HCEC 1CT (cell line): Measurements from ENCODE around the gene MMP15.
"Not testable (repeated sequence)": the region's sequence is repeated elsewhere in the genome, so short reads cannot be mapped to it uniquely, and the experiment has no call there.

ENCODE experiments used
- DNase-seq: peaks from one replicate; pipeline ENCODE4 v3.0.0-alpha.2; 2017

MMP15 gene

GRCh38 chr16:57996406-57997175, 29.0 kb upstream of the MMP15 start:
- DNase-seq = no peak

- DNase-seq = no peak
These were observed 28.4 kb upstream of the MMP15 start for GRCh38 chr16:57997176-57997527.

- DNase-seq = no peak
These were observed 27.9 kb upstream of the MMP15 start for GRCh38 chr16:57997528-57998265.

GRCh38 chr16:57998486-57998885, 27.1 kb upstream of the MMP15 start:
- DNase-seq = no peak

GRCh38 chr16:57998992-57999365, 26.6 kb upstream of the MMP15 start:
- no peak for DNase-seq

GRCh38 chr16:57999366-57999970, 26.1 kb upstream of the MMP15 start:
- DNase-seq = peak; percentile 7

- DNase-seq = no peak
These were observed 25.4 kb upstream of the MMP15 start, which contains the start of gene ZNF319 for GRCh38 chr16:57999971-58000705. Gene ZNF319, minus strand, starts transcription at chr16:58000672. Its CDS starts 2,407 bp downstream, at chr16:57998265.

- DNase-seq = peak; percentile 74
These were observed 24.6 kb upstream of the MMP15 start, which contains the start of gene USB1 for GRCh38 chr16:58000706-58001676. Gene USB1, plus strand, starts transcription at chr16:58001407. Its CDS starts 77 bp downstream, at chr16:58001484.

- DNase-seq = no peak
These were observed 23.7 kb upstream of the MMP15 start for GRCh38 chr16:58001781-58002415.

GRCh38 chr16:58002416-58002800, 23.1 kb upstream of the MMP15 start:
- no peak for DNase-seq

- no peak for DNase-seq
These were observed 22.6 kb upstream of the MMP15 start for GRCh38 chr16:58002936-58003335.

GRCh38 chr16:58004736-58005135, 20.8 kb upstream of the MMP15 start:
- not testable (repeated sequence) for DNase-seq

GRCh38 chr16:58009856-58010416, 15.6 kb upstream of the MMP15 start:
- DNase-seq = no peak

- DNase-seq = no peak
These were observed 14.7 kb upstream of the MMP15 start for GRCh38 chr16:58010886-58011285.

- peak; percentile 40 for DNase-seq
These were observed 13.9 kb upstream of the MMP15 start for GRCh38 chr16:58011652-58012051.

- DNase-seq = no peak
These were observed 13.1 kb upstream of the MMP15 start for GRCh38 chr16:58012481-58012880.

- no peak for DNase-seq
These were observed 12.2 kb upstream of the MMP15 start for GRCh38 chr16:58013201-58013956.

- DNase-seq = no peak
These were observed 8.6 kb upstream of the MMP15 start for GRCh38 chr16:58016840-58017446.

- no peak for DNase-seq
These were observed 6.8 kb upstream of the MMP15 start for GRCh38 chr16:58018803-58019202.
